Progenitor cell of endocrine pancreas (in vitro differentiated cells): Measurements from ENCODE around the gene C19orf67. TPM values are rescaled to one million over a fixed set of nuclear protein-coding genes. Genes with fewer than 3 reads are reported as not detected.

Experiments
- DNase-seq: peaks from one replicate; pipeline ENCODE4 v3.0.0; 2021; ENCODE audit warnings: low spot score; ENCODE audit not compliant: unreplicated experiment
- H3K27ac Mint-ChIP-seq: 2 replicates; pipeline ENCODE4 v1.8.0; 2021; ENCODE audit warnings: mild to moderate bottlenecking, moderate library complexity, mixed read lengths
- H3K27me3 Mint-ChIP-seq: 2 replicates; pipeline ENCODE4 v1.8.0; 2021; ENCODE audit warnings: mixed read lengths
- H3K36me3 Mint-ChIP-seq: 2 replicates; pipeline ENCODE4 v1.8.0; 2022; ENCODE audit warnings: mixed read lengths; ENCODE audit not compliant: insufficient read depth
- H3K4me1 Mint-ChIP-seq: 2 replicates; pipeline ENCODE4 v1.8.0; 2021; ENCODE audit warnings: low read depth, mixed read lengths
- H3K4me3 Mint-ChIP-seq: 2 replicates; pipeline ENCODE4 v1.8.0; 2021; ENCODE audit warnings: low read depth, mild to moderate bottlenecking, moderate library complexity, mixed read lengths
- H3K9me3 Mint-ChIP-seq: 2 replicates; pipeline ENCODE4 v1.8.0; 2021; ENCODE audit warnings: low read depth, mixed read lengths
- total RNA-seq: library from RNA; stranded (reverse); gene quantifications from 2 replicates; pipeline ENCODE4 v1.2.1, GENCODE V29; 2021
- TF ChIP-seq, protein P1 (sequence below): fragments of 200-600 bp; sonication (generic); IDR thresholded peaks from one replicate; pipeline ENCODE4 v1.5.0; 2021; ENCODE audit warnings: antibody characterized with exemption, mild to moderate bottlenecking; ENCODE audit not compliant: unreplicated experiment

The C19orf67 gene
- total RNA-seq, 1 donor from 2014 or later = 0.43 TPM

- DNase-seq = no peak
- TF ChIP-seq, protein P1, sequence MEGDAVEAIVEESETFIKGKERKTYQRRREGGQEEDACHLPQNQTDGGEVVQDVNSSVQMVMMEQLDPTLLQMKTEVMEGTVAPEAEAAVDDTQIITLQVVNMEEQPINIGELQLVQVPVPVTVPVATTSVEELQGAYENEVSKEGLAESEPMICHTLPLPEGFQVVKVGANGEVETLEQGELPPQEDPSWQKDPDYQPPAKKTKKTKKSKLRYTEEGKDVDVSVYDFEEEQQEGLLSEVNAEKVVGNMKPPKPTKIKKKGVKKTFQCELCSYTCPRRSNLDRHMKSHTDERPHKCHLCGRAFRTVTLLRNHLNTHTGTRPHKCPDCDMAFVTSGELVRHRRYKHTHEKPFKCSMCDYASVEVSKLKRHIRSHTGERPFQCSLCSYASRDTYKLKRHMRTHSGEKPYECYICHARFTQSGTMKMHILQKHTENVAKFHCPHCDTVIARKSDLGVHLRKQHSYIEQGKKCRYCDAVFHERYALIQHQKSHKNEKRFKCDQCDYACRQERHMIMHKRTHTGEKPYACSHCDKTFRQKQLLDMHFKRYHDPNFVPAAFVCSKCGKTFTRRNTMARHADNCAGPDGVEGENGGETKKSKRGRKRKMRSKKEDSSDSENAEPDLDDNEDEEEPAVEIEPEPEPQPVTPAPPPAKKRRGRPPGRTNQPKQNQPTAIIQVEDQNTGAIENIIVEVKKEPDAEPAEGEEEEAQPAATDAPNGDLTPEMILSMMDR = no peak
- Mint-ChIP-seq H3K9me3 (no peaks in the 10 kb centered on the region), H3K27me3 (no peaks in the 10 kb centered on the region), H3K36me3 (peaks cover 13% of the 10 kb centered on the region), H3K4me1 (no peaks in the 10 kb centered on the region), H3K4me3 (no peak overlapping the region), H3K27ac (no peak overlapping the region)
These were observed 16.6 kb upstream of the C19orf67 start for GRCh38 chr19:14102102-14102696.

GRCh38 chr19:14101003-14101545 lies 15.5 kb upstream of the C19orf67 start:
- no peak for DNase-seq
- Mint-ChIP-seq H3K4me1 (no peaks in the 10 kb centered on the region), H3K9me3 (no peaks in the 10 kb centered on the region), H3K27ac (no peak overlapping the region), H3K27me3 (no peaks in the 10 kb centered on the region), H3K36me3 (peaks cover 15% of the 10 kb centered on the region), H3K4me3 (no peak overlapping the region)
- TF ChIP-seq, protein P1 = no peak

DNA sequence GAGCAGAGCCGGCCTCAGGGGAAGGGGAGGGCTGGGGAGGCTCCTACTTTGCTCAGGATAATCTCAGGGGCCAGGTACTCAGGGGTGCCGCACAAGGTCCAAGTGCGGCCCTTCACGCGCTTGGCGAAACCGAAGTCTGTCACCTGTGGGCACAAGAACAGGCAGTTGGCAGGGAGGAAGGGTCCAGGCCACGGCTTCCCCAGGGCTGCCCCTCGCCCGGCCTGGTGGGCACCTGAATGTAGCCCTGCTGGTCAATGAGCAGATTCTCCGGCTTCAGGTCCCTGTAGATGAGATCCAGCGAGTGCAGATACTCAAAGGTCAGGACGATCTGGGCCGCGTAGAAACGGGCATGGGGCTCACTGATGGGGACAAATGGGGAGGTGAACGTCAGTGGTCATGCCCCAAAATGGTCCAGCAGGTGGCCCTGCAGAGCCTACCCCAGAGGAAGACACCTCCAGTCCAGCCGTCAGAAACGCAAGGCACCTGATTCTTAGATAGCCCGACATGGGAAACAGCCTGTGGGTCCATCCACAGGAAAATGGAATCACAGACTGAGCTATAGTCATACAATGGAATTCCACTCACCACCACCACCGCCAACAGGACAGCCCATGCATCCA lies 12.1 kb upstream of the C19orf67 start:
- DNase-seq = no peak
- Mint-ChIP-seq H3K27ac (no peak overlapping the region), H3K36me3 (peaks cover 21% of the 10 kb centered on the region)

GRCh38 chr19:14096272-14096992 lies 10.8 kb upstream of the C19orf67 start:
- Mint-ChIP-seq H3K36me3 (peaks cover 21% of the 10 kb centered on the region), H3K4me3 (no peak overlapping the region), H3K27ac (no peak overlapping the region), H3K27me3 (no peaks in the 10 kb centered on the region), H3K9me3 (peaks cover 3% of the 10 kb centered on the region), H3K4me1 (peaks cover 7% of the 10 kb centered on the region)
- DNase-seq = no peak
- TF ChIP-seq, protein P1 = no peak

More for the DNA sequence above, 12.1 kb upstream of the C19orf67 start:
- TF ChIP-seq, protein P1 = no peak
- H3K4me3 Mint-ChIP-seq = no peak overlapping the region
- H3K9me3 Mint-ChIP-seq = peaks cover 3% of the 10 kb centered on the region
- H3K27me3 Mint-ChIP-seq = no peaks in the 10 kb centered on the region
- H3K4me1 Mint-ChIP-seq = no peaks in the 10 kb centered on the region

DNA sequence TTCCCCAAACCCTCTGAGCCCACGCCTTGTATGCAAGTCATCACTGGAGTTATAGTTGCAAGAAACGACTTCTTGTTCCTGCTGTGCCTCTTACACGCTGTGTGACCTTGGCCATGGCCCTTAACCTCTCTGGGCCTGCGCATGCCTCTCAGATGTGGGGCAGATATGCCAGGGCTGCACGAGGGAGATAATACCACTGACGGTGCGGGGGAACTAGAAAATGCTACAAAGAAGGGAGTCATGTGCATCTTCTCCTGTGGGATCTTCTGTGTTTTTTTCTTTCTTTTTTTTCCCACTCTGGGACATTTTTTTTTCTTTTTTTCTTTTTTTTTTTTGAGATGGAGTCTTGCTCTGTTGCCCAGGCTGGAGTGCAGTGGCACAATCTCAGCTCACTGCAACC lies 9.3 kb upstream of the C19orf67 start:
- Mint-ChIP-seq H3K9me3 (peaks cover 3% of the 10 kb centered on the region), H3K36me3 (peaks cover 18% of the 10 kb centered on the region), H3K4me3 (no peak overlapping the region), H3K27me3 (no peaks in the 10 kb centered on the region), H3K4me1 (peaks cover 8% of the 10 kb centered on the region), H3K27ac (no peak overlapping the region)
- DNase-seq = no peak
- TF ChIP-seq, protein P1 = no peak
